Left renal pelvis (tissue), 4 donors: Measurements from ENCODE around the gene OR8B8. TPM values are rescaled to one million over a fixed set of nuclear protein-coding genes. Genes with fewer than 3 reads are reported as not detected.
"Not testable (repeated sequence)": the region's sequence is repeated elsewhere in the genome, so short reads cannot be mapped to it uniquely, and the experiment has no call there.

Source experiments
- DNase-seq, 4 donors: peaks; one replicate each; pipeline ENCODE4 v3.0.0-alpha.2; 2013; ENCODE audit warnings: low read depth in 4 of 4, low spot score in 3 of 4
- polyA plus RNA-seq, 4 donors: library from polyadenylated mRNA; unstranded; fragments of 120-200 nt; gene quantifications; one replicate each; pipeline ENCODE4 v1.2.1, GENCODE V29; 2013; ENCODE audit not compliant: insufficient read length in 4 of 4

OR8B8 gene, protein sequence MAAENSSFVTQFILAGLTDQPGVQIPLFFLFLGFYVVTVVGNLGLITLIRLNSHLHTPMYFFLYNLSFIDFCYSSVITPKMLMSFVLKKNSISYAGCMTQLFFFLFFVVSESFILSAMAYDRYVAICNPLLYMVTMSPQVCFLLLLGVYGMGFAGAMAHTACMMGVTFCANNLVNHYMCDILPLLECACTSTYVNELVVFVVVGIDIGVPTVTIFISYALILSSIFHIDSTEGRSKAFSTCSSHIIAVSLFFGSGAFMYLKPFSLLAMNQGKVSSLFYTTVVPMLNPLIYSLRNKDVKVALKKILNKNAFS
- polyA plus RNA-seq, result not detected

DNA sequence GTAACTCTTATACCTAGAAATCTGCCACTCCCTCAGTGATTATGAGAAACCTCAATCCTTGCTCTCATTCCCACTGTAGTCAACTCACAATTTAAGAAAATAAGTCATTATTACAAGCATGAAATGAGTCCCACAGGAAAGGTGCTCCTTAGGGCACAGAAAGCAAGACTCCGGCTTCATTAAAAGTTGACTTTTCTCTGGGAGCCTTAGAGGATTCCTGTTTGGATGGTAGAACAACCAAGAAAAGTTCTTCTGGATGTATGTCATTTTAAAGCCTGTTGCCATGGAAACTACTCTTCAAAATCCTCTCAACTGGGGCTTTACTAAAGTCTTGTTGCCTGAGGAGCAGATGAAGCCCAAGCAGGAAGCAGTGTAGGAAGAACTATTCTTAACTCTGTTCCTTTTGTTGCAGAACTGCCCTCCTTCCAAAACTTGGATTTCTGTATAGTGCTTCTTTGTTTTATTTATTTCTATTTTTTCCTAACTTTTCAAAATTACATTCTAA, at the start of gene OR8B8:
Gene OR8B8 (minus strand): TSS at position 51 of the 505 bp plus-strand sequence. CDS start 4,611 bp downstream, outside the sequence.
- no peak for DNase-seq

DNA sequence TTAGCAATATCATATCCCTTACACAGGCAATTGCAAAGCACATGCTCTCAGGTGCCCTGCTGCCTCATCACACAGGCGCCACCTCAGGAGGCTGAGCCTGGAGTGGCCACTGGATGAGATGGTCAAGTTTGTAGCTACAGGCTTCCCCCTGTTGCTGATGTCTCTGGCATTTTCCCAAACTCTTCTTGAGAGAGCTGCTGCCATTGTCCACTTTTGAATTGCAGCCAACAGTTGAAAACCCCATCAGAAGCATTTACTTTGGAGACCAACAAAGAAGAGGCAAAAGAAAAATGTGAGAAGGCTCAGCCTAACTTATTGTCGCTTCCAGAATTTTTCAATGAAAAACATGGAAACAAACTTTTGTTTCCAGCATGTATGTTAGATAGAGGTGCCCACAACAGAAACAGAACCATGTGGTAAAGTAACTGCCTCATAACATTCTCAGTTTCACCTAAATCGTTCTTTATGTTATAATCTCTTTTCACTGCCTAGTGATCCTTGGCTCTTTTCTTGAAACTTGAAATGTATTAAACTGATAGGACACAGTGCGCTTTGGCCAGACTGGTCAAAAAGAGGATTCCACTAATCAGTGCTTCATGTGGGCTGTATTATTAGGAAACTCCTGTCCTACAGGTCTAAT, 47.6 kb upstream of the OR8B8 start:
- DNase-seq, result no peak

DNA sequence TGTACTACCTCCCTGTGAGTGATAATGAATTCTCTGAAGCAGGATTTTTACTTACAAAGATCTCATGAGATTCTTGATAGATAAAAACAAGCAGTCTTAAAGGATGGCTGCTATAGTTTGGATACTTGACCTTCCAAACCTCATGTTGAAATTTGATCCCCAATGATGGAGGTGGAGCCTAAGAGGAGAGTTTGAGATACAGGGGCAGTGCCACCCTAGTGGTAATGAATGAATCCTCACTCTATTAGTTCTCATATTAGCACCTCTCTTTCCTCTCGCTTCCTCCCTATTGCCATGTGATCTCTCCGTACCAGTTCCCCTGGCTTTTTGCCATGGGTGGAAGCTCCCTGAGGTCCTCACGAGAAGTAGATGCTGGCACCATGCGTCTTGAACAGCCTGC, 37.9 kb upstream of the OR8B8 start:
- DNase-seq, result no peak

DNA sequence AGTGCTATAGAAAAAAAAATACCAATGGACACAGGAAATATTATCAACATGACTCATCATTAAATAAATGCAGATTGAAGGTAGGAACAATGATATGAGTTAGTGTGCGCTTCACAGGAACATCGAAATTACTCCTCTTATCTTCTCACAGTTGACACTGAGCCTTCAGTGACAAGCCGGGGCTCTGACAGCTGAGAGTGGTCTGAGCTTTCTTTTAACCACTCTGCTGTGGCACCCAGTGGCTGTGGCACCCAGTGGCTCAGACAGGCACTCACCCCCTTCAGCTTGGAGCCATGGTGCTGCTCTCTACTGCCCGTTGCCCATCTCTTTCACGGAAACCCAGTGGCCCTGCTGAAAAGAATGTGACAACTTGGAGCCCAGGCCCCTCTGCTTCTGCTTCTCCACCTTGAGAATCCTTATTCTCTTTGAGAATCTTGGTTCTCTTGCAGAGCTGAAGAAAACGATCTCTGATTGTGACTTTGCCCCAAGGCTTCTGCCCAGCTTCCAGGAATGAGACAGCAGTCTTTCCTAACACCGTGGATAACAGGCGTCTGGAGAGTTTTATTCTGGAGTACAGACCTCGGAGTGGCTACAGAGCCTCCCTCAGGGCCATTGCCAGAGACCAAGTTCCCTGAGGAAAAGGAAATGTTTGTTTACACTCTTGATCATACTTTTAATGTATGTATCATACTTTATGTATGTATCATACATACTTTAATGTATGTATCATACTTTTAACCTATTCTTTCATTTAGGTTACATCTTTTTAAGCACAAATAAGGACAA, 37.1 kb upstream of the OR8B8 start:
- no peak for DNase-seq

DNA sequence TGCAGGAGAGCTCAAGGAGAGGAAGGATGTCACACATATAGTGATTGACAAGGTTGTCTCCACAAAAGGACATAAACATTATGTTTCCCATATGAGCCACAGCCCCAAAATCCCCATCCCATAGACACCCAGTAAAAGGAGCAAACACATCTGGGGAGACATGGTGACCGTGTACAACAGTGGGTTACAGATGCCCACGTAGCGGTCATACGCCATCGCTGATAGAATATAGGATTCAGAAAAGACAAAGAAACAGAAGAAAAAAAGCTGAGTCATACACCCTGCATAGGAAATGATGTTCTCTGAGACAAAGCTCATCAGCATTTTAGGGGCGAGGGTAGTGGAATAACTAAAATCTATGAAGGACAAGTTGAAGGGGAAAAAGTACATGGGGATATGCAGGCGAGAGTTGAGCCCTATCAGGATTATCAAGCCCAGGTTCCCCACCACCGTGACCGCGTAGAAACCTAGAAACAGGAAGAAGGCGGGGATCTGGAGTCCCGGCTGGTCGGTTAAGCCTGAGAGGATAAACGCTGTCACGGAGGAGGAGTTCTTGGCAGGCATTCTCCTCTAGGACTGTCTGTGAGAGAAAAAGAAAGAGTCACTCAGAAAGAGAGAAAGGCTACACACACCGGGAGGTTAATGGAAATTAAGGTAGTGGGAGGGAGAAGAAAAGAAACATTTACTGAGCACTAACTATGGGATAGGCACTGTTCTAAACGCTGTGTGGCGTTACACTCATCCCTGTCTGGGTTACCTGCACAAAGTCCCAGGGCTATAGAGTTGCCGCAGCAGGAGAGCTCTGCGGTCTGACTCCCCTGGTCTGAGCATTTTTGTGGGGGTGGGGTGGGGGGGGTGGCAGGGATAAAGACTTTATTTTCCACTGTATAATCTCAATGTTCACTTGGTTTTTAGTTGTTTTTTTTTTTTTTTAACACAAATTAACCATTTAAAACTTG, 36.1 kb upstream of the OR8B8 start:
- DNase-seq, result no peak

DNA sequence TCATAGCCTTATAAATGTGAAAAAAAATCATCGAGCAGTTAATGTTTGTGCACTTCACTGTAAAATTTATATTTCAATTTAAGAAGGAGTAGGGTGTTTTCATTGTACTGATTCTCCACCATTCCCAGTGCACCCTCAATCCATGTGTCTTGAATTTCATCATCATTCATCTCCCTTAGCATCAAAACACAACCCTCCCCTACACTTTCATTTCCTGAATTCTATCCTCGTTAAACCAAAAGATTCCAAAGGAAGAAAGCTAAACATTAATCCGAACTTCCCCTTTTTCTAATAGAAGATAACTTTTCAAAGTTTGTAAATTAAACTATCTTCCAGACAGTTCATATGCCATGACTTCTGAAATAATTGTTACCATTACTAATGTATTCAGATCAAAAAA, 34.1 kb upstream of the OR8B8 start:
- DNase-seq, result no peak

DNA sequence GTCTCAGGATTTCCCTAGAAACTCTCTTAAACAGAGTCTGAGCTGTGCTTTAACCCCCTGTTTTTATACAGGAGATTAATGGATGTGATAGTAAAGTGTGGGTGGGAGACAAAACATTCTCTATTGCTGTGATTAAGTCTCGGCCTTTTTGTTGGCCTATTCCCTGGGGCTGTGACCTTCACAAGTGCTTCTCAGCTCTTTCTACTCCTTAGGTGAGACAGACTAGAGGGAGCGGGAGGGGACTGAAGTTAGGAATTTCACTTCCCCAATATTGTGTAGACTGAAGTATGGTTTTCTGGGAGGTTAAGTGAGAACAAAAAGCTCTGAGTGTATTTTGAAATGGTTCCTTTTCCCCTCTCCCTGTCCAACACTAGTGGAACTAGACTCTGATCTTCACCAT, 29.8 kb upstream of the OR8B8 start:
- DNase-seq, result no peak

DNA sequence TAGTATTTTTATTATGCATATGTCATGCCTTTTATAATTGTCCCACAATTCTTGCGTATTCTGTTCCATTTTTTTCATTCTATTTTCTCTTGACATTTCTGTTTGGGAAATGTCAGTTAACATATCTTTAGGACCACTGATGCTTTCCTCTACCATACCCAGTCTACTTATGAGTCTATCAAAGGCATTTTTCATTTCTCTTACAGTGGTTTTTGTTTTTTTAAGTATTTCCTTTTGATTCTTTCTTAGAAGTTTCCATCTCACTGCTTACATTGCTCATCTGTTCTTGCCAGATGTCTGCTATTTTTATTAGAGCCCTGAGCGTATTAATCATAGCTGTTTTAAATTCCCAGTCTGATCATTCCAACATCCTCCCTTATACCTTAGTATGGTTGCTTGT, 29.3 kb upstream of the OR8B8 start:
- DNase-seq, result no peak

DNA sequence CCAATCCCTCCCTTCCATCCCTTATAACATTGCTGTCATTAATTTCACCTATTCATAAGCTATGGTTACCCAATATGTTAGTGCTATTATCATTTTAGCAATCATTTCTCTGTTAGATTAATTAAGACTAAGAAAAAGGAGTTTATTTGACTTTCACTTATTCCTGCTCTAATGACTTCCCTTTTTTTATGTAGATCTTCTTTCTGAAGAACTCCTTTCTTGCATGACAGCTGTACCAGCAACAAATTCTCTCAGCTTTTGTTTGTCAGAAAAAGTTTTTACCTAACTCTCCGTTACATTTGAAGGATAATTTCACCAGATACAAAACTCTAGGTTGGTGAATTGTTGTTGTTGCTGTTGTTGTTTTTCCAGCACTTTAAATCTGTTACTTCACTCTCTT, 28.6 kb upstream of the OR8B8 start:
- DNase-seq, result no peak

DNA sequence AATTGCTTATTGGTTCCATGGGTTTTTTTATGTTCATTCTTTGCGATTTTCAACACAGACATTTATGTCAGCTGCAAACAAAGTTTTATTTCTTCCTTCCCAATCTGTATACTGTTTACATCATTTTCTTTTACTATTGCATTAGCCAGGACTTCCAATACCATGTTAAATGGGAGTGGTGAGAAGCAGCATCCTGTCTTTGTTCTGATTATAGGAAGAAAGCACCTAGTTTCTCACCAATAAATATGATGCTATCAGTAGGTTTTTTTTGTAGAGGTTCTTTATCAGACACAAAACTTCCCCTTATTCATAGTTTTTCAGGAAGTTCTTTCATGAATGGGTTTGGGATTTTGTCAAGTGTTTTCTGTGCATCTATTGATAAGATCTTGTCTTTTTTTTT, 28.0 kb upstream of the OR8B8 start:
- DNase-seq, result no peak

DNA sequence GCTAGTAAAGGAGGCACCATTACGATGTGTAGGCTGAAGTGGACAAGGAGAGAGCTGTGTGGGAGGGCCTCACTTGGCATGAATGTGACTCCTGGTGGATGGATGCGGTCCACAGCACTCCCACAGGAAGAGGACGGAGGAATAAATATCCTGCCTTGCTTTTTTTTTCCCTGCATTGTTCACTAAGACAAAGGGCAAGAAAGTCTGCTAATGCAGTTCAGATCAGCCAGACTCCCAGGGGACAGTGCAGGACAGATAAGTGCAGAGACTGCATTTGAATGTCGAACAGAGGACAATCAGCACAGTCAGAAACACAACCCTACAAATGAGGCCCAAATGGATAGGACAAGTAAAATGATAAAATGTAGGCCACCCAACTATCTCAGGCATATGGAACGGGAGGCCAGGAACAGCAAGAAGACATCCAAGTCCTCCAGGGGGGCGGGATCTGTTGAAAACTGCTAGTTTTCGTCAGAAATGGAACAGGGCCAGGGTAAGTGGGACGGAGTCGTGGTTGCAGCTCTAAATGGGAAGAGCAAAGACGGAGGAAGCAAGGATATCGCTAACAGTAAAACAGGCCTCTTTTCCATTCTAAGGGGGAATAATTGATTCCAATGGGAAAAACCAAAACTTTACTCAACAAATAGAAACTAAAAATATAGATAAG, 25.2 kb upstream of the OR8B8 start:
- DNase-seq, result no peak

DNA sequence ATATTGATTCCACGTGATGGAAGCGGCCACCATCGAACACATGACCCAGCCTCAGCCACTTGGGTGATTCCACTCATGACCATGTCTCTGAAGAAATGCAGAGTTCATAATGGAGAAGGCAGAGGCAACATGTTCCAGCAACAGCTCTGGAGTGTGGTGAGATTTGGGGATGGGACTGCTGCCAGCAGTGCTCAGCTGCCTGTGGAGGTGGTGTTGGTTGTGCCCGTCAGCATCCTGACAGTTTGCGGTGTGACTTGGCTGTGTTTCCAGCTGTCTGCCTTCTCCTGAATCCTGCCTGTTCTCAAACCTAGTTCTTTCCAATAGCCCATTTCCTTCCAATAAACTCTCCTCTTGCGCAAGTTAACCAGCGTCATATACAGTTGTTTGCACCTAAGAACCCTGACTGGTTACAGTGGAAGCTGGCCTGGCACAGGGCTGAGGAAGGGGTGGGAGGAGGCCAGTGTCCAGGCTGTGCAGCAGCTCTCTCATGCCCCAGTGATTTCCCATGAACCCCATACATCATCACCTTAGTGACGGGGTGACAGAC, 22.0 kb upstream of the OR8B8 start:
- DNase-seq, result no peak

DNA sequence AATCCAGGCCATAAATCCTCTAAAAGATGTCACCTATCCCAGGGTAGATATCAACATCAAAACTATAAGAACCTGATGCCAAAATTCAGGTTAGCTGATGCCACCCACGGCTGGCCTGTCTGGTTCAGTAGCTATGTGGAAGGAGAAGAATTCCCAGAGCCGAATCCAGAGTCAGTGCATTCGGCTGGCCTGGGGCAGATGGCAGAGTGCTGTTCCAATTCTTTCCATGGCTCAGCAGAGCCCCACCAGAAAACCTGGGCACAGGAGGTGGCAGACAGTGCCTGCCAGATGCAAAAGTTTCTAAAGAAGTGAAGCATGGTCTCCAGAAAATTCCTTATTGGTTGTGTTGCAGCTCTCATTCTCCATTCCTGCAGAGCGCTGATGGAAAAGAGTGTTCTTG, 19.9 kb upstream of the OR8B8 start:
- DNase-seq, result no peak

DNA sequence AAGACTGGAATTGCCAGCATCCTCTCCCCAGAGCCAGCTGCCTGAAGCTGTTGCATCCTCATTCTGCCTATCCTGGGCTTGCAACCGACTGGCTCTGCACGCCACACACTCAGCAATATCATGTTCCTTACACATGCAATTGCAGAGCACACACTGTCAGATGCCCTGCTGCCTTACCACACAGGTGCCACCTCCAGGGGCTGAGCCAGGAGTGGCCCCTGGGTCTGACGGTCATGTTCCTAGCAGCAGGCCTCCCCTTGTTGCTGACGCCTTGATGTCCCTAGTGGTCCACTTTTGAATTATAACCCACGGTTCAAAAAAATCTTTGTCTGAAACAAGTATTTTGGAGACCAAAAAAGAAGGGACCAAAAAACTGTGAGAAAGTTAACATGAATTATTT, 18.5 kb upstream of the OR8B8 start:
- DNase-seq, result no peak

DNA sequence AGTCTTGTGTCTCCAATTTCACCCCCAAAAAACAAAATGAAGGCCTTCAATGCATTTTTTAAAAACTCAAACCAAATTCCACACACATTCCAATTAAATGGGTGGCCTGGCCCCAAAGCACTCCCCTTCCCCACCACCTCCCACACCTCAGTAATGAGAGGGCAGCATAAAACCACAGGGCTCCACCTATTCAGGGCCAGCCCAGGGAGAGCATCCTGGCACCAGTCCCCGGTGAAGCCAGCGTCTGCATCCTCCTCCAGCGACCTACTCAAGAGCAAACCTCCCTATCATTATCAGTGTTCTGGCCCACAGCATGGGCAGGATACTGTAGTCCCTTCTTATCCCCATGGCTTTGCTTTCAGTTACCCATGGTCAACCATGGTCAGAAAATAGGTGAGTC, 17.8 kb upstream of the OR8B8 start:
- DNase-seq, result no peak

DNA sequence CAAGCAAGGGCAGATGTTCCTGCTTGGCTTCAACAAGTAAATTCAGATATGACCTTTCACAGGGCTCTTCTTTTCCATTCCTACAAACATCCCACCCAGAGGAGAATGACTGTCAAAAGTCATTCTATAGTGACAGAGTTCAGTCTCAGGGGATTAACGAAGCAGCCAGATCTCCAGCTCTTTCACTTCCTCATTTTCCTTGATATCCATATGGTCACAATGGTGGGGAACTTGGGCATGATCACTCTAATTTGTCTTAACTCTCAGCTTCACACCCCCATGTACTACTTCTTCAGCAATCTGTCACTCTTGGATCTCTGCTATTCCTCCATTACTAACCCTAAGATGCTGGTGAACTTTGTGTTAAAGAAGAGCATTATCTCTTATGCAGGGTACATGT, 15.0 kb upstream of the OR8B8 start:
- DNase-seq, result no peak

DNA sequence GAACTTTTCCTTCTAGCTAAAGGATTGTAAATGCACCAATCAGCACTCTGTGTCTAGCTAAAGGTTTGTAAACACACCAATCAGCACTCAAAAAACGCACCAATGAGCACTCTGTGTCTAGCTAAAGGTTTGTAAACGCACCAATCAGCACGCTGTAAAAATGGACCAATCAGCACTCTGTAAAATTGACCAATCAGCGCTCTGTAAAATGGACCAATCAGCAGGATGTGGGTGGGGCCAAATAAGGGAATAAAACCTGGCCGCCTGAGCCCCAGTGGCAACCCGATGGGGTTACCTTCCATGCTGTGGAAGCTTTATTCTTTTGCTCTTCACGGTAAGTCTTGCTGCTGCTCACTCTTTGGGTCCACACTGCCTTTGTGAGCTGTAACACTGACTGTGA, 13.9 kb upstream of the OR8B8 start:
- not testable (repeated sequence) for DNase-seq

DNA sequence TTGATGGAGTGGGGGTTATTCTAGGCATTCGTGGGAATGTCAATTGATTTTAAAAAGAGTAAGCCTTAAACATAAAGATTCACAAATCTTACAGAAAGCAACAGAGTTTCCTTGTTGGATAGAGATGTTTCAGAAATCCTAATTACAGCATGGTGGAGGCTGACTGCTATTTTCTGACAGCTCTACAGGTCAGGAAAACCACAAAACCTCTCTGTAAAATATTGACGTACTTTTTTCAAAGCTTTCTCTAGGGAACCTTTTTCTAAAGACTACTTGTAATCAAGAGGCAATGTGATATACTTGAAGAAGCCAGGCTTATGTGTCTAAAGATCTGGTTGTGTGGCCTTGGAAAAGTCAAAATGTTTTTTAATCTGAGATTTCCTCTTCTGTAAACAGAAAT, 9.1 kb upstream of the OR8B8 start:
- DNase-seq, result no peak

DNA sequence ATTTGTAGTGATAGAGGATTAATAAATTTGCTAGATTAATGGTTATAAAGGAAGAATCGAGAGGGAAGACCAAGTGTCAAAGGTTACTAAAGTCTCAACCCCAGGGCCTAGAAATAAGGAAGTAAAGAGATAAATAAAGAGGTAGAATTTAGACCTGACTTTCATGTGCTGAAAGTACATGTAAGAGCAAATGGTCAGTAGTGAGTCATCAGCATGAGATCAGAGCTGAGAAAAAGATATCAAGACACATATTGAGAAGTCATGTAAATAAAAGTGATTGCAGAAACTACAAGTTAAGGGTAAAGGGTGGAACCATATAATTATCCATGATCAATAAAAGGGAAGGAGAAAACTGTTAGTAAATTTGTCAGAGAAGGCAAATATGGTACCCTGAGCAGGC, 1.4 kb upstream of the OR8B8 start:
- DNase-seq, result no peak

DNA sequence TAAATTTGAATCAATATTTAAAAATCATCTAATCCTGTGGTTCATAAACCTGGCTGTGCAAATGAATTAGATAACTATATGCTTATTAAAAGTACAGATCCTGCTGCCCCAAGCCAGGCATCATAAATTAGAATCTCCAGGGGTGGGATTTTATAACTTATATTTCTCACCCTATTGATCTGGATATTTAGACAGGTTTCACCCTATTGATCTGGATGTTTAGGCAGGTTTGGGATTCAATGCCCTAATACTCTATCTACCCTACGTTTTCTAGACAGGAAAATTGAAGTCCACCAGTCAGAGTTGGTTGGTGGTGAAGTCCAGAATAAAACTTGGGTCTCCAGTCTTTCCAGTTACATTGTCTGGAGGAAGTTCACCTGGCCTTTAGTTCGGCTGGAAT, 2.6 kb downstream of the OR8B8 start:
- DNase-seq, result no peak
